Vagina (tissue), 2 donors: ENCODE results near the gene CRACDL. TPM values are rescaled to one million over a fixed set of nuclear protein-coding genes. Genes with fewer than 3 reads are reported as not detected.

Experiments
- DNase-seq, 2 donors: peaks; one replicate each; pipeline ENCODE4 v3.0.0-alpha.2; 2017; ENCODE audit errors: extremely low spot score in 2 of 2
- H3K27ac ChIP-seq: fragments of 200-600 bp; sonication (generic); one replicate; pipeline ENCODE4 v1.5.1; 2019
- H3K27me3 ChIP-seq: fragments of 200-600 bp; sonication (generic); one replicate; pipeline ENCODE4 v1.5.1; 2019
- H3K36me3 ChIP-seq, 2 donors: fragments of 200-600 bp; sonication (generic); one replicate each; pipeline ENCODE4 v1.5.1; 2017 to 2019
- H3K4me1 ChIP-seq: fragments of 200-600 bp; sonication (generic); one replicate; pipeline ENCODE4 v1.5.1; 2019
- H3K4me3 ChIP-seq, 2 donors: fragments of 200-600 bp; sonication (generic); 1 replicate in 1 of 2; 2 replicates in 1 of 2; pipeline ENCODE4 v1.5.1; 2016 to 2019
- H3K9me3 ChIP-seq: fragments of 200-600 bp; sonication (generic); one replicate; pipeline ENCODE4 v1.5.1; 2019
- POLR2A ChIP-seq, 2 donors: fragments of 450-650 bp; IDR thresholded peaks; one replicate each; pipeline ENCODE4 v1.6.1; 2017; ENCODE audit warnings: antibody characterized with exemption in 2 of 2, mild to moderate bottlenecking in 2 of 2, moderate library complexity in 2 of 2
- POLR2AphosphoS5 ChIP-seq, 2 donors: sonication (generic); formaldehyde crosslinking; IDR thresholded peaks; one replicate each; pipeline ENCODE4 v1.9.0; 2017; ENCODE audit warnings: antibody characterized with exemption in 2 of 2, mild to moderate bottlenecking in 2 of 2, low read depth in 1 of 2; ENCODE audit not compliant: insufficient read depth in 1 of 2
- intact Hi-C: fragments of 100-400 bp; cut with DNase I; formaldehyde crosslinking; loops from one replicate; pipeline ENCODE4 v1.15.1; 2023
- total RNA-seq: library from RNA; depleted of rRNA; stranded (reverse); fragments of >200 nt; gene quantifications from one replicate; pipeline ENCODE4 v1.2.3, GENCODE V29; 2016
- TF ChIP-seq, protein P1 (sequence below), 3 experiments: fragments of 450-650 bp in 2 of 3; fragments of 200-600 bp in 1 of 3; sonication (generic) in 1 of 3; IDR thresholded peaks; one replicate each; pipeline ENCODE4 v1.5.1; 2017 to 2019; ENCODE audit warnings: antibody characterized with exemption in 3 of 3, mild to moderate bottlenecking in 2 of 3, moderate library complexity in 2 of 3

The CRACDL gene
- total RNA-seq, 1 donor from 2014 or later = 6.4 TPM

DNA sequence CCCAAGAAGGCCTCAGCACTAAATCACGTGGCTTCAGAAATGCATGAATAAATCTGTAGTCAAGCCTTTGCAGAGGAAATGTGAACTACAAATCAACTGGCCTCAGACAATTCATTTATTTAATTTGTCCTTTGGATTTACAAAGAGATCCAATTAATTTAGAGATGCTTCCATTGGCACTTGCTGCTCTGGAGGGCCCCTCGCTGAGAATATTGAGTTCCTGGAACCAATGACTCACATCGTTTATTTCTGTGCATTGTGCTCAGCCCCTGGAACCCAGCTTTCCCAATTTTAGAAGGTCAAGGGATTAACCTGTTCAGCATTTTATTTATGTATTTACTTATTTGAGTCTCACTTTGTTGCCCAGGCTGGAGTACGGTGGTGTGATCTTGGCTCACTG, 157.9 kb downstream of the CRACDL start:
- no peak for DNase-seq
- no peaks in the 10 kb centered on the region for H3K4me1 ChIP-seq
- no peaks in the 10 kb centered on the region for H3K36me3 ChIP-seq
- no peak overlapping the region for H3K27ac ChIP-seq
- intact Hi-C loops = no loop called here
- H3K9me3 ChIP-seq = peaks cover 6% of the 10 kb centered on the region
- TF ChIP-seq, protein P1, sequence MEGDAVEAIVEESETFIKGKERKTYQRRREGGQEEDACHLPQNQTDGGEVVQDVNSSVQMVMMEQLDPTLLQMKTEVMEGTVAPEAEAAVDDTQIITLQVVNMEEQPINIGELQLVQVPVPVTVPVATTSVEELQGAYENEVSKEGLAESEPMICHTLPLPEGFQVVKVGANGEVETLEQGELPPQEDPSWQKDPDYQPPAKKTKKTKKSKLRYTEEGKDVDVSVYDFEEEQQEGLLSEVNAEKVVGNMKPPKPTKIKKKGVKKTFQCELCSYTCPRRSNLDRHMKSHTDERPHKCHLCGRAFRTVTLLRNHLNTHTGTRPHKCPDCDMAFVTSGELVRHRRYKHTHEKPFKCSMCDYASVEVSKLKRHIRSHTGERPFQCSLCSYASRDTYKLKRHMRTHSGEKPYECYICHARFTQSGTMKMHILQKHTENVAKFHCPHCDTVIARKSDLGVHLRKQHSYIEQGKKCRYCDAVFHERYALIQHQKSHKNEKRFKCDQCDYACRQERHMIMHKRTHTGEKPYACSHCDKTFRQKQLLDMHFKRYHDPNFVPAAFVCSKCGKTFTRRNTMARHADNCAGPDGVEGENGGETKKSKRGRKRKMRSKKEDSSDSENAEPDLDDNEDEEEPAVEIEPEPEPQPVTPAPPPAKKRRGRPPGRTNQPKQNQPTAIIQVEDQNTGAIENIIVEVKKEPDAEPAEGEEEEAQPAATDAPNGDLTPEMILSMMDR (IDR thresholded peaks at IDR 0.05) = no peak
- no peak for TF ChIP-seq POLR2AphosphoS5 (IDR thresholded peaks at IDR 0.05; ENCODE audit: insufficient read depth in 1 of 2, low read depth in 1 of 2)
- no peak for TF ChIP-seq POLR2A (IDR thresholded peaks at IDR 0.05)
- no peaks in the 10 kb centered on the region for H3K27me3 ChIP-seq
- no peak overlapping the region for H3K4me3 ChIP-seq

- H3K4me1 ChIP-seq = no peaks in the 10 kb centered on the region
Observed at GRCh38 chr2:98777710-98778109, 158.3 kb downstream of the CRACDL start.

DNA sequence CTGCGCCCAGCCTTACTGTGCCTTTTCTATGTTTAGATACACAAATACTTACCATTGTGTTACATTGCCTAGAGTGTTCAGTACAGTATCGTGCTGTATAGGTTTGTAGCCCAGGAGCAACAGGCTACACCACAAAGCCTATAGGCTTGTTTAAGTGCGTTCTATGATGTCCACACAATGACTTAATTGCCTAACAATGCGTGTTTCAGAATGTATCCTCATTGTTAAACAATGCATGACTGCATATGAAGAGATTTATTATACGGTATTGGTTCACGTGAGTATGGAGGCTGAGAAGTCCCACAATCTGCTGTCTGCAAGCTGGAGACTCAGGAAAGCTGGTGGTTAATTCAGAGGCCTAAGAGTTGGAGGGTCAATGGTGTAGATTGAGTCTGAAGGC, 158.9 kb downstream of the CRACDL start:
- H3K9me3 ChIP-seq = peaks cover 3% of the 10 kb centered on the region
- no peak for DNase-seq
- intact Hi-C loops = no loop called here
- no peaks in the 10 kb centered on the region for H3K4me1 ChIP-seq
- no peaks in the 10 kb centered on the region for H3K27me3 ChIP-seq
- no peak overlapping the region for H3K27ac ChIP-seq
- H3K4me3 ChIP-seq = no peak overlapping the region
- no peaks in the 10 kb centered on the region for H3K36me3 ChIP-seq
- TF ChIP-seq POLR2A (IDR thresholded peaks at IDR 0.05) = no peak
- TF ChIP-seq, protein P1 (IDR thresholded peaks at IDR 0.05) = no peak
- no peak for TF ChIP-seq POLR2AphosphoS5 (IDR thresholded peaks at IDR 0.05; ENCODE audit: insufficient read depth in 1 of 2, low read depth in 1 of 2)

More at GRCh38 chr2:98777710-98778109, 158.3 kb downstream of the CRACDL start:
- H3K36me3 ChIP-seq = no peaks in the 10 kb centered on the region
- intact Hi-C loops = no loop called here
- DNase-seq = no peak
- H3K4me3 ChIP-seq = no peak overlapping the region
- no peaks in the 10 kb centered on the region for H3K27me3 ChIP-seq
- TF ChIP-seq POLR2A (IDR thresholded peaks at IDR 0.05) (no peak), POLR2AphosphoS5 (IDR thresholded peaks at IDR 0.05; ENCODE audit: insufficient read depth in 1 of 2, low read depth in 1 of 2) (no peak)
- TF ChIP-seq, protein P1 (IDR thresholded peaks at IDR 0.05) = no peak
- peaks cover 6% of the 10 kb centered on the region for H3K9me3 ChIP-seq
- no peak overlapping the region for H3K27ac ChIP-seq

DNA sequence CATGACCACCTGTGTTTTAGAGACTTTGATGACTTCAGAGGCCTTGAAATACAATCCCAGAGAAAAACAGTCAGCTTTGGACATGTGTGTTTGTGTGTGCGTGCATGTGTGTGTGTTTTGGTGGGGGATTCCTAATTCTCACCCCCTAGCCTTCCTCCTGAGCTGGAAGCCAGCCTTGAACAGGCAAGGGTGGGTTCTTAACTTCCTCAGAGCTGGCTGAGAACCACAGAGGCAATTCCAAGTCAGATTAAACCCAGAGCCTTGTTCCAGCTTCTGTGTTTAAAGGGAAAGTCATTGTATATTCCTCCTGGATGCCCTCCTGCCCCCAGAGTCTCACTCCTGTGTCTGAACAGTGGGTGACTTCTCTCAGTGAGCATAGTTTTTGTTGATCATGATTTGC, 159.9 kb downstream of the CRACDL start:
- TF ChIP-seq POLR2A (IDR thresholded peaks at IDR 0.05) (no peak), POLR2AphosphoS5 (IDR thresholded peaks at IDR 0.05; ENCODE audit: insufficient read depth in 1 of 2, low read depth in 1 of 2) (no peak)
- no peaks in the 10 kb centered on the region for H3K36me3 ChIP-seq
- no peak overlapping the region for H3K27ac ChIP-seq
- H3K4me1 ChIP-seq = no peaks in the 10 kb centered on the region
- H3K27me3 ChIP-seq = no peaks in the 10 kb centered on the region
- H3K4me3 ChIP-seq = no peak overlapping the region
- intact Hi-C loops = no loop called here
- H3K9me3 ChIP-seq = no peaks in the 10 kb centered on the region
- no peak for DNase-seq

GRCh38 chr2:98775146-98775986, 160.7 kb downstream of the CRACDL start:
- H3K9me3 ChIP-seq = no peaks in the 10 kb centered on the region
- TF ChIP-seq, protein P1 (IDR thresholded peaks at IDR 0.05) = no peak
- no peak for TF ChIP-seq POLR2A (IDR thresholded peaks at IDR 0.05)
- no peak for TF ChIP-seq POLR2AphosphoS5 (IDR thresholded peaks at IDR 0.05; ENCODE audit: insufficient read depth in 1 of 2, low read depth in 1 of 2)
- no peaks in the 10 kb centered on the region for H3K4me1 ChIP-seq
- H3K27ac ChIP-seq = no peak overlapping the region
- DNase-seq = no peak
- H3K36me3 ChIP-seq = no peaks in the 10 kb centered on the region
- no peaks in the 10 kb centered on the region for H3K27me3 ChIP-seq
- intact Hi-C loops = no loop called here
- no peak overlapping the region for H3K4me3 ChIP-seq
